ENCODE measurements around the gene CEP43.

CEP43 gene, protein sequence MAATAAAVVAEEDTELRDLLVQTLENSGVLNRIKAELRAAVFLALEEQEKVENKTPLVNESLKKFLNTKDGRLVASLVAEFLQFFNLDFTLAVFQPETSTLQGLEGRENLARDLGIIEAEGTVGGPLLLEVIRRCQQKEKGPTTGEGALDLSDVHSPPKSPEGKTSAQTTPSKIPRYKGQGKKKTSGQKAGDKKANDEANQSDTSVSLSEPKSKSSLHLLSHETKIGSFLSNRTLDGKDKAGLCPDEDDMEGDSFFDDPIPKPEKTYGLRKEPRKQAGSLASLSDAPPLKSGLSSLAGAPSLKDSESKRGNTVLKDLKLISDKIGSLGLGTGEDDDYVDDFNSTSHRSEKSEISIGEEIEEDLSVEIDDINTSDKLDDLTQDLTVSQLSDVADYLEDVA

DNA sequence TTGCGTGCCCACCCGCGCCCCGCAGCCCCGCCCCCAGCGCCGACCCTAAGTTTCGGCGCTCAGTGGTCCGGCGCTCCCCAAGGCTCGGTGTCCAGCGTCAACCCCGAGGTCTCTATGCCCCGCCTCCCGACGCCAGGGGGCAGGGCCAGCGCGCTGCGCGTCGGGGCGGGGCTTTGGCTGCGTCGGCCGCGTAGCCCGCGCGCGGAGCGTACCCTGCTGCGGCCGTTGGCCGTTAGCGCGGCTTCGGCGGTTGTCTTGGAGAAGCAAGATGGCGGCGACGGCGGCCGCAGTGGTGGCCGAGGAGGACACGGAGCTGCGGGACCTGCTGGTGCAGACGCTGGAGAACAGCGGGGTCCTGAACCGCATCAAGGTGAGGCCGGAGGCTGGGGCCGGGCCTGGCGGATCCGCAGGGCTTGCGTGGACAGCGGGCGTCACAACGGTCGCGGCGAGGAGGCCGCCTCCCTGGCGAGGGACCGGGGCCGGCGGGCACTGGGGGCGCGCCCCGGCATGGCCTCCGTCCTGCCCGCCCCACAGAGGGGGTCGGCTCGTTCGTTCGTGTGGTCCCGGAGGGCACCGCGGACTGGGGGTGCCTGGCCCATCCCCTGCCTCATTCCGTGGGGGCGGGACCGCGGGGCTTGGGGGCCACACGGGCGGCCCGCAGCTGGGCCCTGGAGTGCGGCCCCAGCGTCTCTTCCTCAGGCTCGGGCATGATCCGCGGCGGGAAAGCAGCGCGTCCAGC, at the start of gene CEP43:
TSS of gene CEP43 (plus strand) at position 253 of the 739 bp plus-strand sequence. CDS start at position 269, 16 bp downstream.
- DNase-seq = peak; percentile 96

DNA sequence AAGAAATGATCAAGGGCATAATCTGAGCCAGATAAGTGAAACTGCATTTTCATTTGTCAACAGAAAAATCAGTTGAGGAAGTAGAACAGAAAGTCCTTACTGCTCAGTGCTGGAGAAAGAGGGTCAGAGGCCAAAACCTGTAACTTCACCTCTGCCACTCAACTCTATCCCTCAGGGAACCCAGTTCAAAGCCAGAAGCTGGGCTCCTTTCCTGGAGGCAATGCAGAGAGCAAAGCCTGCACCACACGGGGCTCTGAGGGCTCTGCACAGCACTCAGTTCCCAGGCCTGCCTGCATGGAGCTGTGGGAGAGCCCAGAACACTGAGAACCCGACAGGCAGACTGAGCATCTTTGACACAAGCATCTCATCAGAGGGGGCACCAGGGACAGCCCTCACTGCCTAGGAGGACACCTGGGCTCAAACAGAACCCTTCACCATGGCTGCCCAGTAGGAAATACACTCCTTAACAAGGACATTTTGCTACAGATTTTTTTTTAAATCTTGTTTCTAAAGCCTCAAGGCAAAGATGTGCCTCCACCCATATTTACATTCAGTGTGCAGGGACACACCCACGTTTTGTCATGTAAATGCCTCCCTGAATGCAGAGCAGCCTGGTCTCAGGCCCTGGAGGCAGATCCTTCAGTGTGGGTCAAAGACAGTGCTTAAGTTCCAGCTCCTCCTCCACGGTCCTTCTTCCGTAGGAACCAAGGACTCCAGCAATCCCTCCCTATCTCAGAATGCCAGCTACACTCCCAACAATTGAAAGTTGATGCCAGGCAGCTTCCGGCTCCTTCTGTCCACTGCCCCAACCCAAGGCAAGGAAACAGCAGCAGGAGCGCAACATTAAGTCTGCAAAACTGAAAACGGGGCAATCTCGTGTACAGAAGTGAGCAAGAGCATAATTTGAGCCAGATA, 49.4 kb upstream of the CEP43 start:
- DNase-seq = no peak

DNA sequence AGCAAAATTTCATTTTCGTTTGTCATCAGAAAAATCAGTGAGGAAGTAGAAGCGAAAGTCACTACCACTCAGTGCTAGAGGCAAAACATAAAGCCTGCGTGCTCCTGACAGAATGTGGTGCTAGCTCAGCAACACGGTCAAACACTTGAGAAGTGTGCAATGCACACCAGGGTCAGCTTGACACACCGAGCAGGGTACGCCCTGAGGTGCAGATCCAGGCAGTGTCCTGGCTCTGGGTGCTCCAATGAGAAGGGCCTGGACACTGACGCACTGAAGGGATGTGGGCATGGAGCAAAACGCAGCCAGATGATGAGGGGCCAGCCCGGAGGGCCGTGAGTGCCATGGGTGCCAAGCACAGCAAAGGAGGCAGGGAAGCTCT, 48.8 kb upstream of the CEP43 start:
- DNase-seq = no peak

DNA sequence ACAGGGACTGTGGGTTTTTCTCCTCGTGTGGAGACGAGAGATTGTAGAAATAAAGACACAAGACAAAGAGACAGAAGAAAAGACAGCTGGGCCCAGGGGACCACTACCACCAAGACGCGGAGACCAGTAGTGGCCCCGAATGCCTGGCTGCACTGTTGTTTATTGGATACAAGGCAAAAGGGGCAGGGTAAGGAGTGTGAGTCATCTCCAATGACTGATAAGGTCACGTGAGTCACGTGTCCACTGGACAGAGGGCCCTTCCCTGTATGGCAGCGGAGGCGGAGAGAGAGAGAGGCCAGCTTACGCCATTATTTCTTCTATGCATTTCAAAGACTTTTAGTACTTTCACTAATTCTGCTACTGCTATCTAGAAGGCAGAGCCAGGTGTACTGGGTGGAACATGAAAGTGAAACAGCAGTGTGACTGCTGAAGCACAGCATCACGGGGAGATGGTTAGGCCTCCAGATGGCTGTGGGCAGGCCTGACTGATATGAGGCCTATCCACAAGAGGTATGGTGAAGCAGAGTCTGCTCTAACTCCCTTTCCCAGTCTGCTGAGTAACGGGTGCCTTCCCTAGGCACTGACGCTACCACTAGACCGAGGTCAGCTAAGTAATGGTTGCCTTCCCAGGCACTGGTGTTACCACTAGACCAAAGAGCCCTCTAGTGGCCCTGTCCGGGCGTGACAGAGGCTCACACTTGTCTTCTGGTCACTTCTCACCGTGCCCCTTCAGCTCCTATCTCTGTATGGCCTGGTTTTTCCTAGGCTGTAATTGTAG, 48.1 kb upstream of the CEP43 start:
- peak; percentile 83 for DNase-seq

DNA sequence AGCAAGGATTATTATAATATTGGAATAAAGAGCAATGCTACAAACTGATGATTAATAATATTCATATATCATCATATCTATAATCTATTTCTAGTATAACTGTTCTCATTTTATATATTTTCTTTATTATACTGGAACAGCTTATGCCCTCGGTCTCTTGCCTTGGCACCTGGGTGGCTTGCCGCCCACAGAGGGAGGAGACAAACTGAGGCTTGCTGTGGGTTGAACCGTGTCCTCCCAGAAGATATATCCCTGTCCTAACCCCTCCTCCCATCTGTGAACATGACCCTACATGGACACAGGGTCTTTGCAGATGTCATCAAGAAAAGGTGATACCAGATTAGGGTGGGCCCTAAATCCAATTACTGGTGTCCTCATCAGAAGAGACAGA, 47.5 kb upstream of the CEP43 start:
- no peak for DNase-seq

DNA sequence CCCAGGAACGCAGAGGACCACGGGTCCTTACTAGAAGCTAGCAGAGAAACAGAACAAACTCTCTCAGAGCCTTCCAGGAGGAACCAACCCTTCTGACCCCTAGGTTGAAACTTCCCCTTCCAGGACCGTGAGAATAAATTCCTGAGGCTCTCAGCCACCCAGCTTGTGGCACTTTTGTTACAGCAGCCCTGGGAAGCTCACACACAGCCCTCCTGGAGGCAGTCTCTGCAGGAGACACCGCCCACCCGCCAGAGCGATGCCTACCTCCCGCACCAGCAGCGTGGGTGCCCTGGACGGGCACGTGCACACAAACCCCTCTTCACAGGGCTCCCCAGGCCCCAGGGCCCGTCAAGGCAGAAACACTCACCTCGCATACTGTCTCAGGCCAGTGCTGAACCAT, 47.1 kb upstream of the CEP43 start:
- no peak for DNase-seq

DNA sequence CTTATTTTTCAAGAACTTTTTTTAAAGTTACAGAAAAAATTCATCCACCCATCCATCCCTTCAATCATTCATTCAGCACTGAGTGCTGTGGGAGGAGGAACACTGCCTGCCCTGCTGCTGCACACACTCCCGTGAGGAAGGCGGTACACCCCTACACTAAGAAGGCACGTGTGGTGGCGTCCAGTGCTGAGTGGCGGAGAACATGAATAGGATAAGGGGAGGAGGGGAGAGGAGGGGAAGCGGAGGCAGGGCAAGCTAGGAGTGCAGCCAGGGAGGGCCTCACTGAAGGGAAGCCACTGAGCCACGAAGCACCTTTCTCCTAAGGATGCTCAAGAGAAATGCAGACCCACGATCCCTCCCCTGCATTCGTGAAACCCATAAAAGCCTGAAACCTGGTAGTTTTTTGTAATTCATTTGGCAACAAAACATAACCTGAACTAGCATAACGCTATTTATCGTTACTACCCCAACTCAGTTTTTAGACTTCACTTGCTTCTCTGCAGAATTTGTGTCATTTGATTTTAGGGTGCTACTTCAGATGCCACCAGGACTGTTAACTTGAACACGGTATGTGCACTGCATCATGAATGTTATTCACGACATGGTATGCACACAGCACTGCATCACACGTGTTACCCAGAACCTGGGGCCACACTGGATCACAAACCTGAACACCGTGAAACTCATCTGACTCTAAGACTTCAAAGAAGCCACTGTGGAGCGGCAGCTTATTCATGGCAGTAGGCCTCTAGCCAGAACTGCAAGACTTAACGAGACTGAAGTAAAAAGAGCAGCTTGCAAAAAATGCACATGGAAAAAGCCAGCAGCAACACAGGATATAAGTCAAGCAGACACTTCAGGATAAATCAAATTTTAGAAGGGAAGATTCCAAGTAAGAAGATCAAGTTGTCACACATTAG, 46.4 kb upstream of the CEP43 start:
- no peak for DNase-seq

DNA sequence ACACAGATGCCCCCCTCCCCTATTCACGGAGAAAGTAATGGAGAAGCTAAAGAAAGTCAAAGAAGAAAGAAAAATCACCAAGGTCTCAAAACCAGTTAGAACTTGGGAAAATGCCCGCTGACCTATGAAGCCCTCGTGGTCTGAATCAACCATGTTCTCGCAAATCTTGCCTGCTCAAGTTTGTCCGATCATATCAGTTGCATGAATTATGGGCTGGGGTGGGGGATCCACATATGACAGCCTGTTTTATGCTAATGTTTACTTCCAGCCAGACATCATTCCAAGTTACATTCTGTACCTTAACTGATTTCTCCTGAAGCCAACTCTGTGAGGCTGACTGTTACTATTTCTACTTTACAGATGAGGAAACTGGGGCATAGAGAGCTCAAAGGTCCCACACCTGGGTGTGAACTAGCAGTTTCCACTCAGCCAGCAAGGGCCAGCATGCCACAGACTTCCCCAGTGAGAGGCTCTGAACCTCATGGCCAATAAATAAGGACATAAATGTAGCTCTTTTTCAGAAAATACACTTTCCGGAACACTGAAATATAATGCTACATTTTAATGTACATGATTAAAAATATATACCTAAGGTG, 45.0 kb upstream of the CEP43 start:
- no peak for DNase-seq

DNA sequence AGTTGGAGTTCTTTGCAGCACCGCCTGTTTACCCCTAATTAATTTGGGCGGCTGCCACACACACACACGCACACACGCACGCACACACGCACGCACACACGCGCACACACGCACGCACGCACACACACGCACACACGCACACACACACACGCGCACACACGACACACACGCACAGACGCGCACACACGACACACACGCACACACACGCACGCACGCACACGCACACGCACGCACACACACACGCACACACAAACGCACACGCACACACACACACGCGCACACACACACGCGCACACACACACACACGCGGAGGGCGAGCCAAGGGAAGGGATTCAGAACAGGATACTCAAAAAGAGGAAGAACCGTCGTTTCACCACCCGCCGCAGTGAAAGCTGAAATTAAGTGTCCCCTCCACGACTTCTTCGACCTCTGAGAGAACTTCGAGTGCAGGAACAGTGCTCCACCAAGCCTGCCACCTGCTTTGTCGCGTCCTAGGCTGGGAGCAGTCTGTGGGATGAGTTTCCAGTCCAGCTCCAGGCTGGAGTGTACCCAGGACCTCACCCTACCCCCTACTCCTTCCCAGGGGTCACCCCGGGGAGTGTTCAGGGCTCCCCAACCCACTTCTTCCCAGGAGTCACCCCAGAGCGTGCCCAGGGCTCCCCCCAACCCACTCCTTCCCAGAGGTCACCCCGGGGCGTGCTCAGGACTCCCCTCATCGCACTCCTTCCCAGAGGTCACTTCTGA, 43.9 kb upstream of the CEP43 start:
- DNase-seq = peak; percentile 74

DNA sequence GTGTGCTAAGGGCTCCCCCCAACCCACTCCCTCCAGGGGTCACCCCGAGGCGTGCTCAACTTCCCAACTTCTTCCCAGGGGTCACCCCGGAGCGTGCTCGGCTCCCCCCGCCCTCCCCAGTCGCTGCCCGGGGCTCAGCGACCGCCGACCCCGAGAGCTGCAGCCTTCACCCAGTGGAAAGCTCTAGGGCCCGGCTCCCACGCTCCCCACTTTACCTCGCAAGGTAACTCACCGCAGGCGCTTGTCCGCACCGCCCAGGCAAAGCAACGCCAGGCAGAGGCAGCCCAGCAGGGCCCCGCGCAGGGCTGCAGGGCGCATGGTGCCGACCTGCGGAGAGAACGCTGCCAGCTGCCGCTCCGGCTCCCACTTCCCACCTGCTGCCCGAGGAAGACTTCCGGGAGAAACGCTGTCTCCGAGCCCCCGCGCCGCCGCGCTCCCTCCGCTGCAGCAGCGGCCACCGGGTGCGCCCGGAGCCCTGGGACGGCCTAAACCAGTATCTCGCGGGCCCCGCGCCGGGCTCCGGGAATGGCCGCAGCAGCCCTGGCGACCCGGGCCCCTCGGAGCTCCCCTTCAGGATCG, 43.2 kb upstream of the CEP43 start:
- no peak for DNase-seq

DNA sequence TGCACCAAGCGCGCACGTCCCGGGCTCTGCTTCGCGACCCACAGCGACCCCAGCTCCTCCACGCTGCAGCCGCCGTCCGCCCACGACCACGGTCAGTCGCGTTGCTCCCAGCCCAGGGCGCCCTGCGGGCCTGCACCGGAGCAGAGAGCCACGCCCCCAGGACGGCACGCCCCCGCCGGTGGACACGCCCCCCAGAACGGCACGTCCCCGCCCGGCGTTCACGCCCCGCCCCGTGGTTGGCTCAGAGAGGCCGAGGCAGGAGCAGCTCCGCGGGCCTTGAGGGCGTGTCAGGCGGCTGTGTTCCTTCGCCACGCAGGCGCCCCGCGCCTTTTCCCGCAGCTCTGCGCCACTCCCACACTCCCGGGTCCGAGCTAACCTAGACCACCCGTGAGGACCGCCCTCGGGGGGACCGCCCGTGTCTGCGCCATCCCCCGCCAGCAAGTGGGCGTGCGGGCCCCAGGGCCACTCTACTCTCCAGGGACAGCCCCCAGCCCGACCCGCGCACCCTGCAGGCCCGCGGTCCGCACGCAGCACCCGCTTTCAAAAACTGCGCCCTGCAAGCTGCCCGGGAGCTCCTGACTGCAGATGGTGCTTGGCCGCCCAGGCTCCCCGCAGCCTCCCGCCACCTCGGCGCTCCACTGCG, 42.6 kb upstream of the CEP43 start, which contains the start of gene RNASET2:
TSS of gene RNASET2 (minus strand) at position 107 of the 643 bp plus-strand sequence. CDS start 368 bp downstream, outside the sequence.
- DNase-seq = peak; percentile 100

DNA sequence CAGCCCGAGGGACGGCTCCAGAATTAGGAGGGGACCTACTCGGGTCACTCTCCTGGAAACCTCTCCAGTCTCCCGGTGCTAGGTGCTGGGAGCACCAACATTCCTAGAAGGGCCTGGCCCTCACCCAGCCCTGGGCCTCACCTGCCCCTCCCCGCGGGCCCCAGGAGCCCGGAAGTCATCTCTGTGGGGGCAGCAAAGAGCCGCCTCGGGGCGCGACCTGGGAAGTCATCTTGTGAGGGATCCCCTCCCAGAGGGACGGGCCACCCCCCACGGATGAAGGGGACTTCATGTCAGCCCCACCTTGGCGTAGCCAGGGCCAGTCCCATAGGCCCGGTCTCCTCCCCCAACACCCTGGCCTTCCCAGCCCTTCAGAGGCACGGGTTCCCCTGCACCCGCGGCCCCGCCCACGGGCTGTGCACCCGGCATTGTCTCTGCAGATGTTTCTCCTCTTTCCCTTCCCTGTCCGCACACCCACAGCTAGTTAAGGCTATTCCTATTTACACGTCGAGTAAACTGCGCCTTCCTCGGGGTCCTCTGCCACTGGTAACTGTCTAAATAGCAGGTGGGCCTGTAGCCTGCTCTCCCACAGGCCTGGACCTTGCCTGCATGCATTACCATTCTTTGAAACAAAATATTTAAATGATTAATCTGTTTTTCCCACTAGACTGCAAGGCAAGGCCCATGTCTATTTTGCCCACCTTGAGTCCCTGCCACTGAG, 42.0 kb upstream of the CEP43 start:
- DNase-seq = peak; percentile 84

DNA sequence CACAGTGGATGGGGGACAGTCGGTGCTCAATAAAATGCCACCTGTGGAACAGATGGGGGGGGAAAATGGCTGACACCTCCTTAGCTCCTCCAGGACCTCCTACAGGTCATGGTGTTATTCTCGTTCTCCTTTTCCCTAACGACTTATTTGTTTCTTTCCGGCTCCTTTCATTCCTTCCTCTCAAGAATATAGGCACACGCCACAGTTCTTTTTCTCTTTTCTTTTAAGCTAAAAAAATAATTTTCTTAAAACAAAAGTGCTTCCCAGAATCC, 41.5 kb upstream of the CEP43 start:
- DNase-seq = no peak

DNA sequence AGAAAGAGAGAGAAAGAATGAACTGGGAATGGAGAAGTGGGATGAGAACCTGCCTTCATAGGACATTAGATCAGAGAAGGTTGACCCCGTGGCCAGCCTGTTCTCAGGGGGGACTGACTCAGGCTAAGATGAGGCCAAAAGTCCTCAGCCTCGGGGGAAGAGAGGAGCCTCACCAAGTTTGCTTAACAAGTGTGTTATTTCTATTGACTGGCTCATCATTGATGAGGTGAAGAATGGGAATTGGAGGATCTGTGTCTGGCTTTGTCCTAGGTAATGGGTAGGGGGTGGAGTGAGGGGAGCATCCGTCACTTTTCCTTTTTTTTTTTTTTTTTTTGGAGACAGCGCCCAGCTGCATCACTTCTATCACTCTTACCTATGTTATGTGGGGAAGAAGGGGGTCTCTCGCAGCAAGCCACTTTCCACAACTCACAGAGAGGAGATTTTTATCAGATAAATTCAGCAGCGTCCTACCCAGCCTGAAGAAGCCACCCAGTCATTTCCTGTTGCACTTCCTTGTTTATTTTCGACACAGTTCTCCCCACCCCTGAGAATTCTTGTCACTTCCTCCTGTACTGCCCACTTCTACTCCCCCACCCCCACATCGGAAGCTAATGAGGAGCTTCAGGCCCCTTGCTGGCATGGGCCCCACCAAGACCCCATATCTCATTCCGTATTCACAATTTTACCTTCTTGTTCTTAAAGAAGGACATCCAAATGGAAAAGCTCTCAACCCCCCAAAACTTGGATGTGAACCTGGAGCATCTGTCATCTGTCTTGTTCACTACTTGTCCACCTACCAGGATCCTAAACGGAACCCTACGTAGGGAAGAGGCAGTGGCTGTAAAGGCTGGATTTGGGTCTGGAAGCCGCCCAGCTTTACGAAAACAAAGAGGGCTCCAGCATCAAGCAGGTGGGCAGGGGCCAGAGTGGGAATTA, 40.0 kb upstream of the CEP43 start:
- peak; percentile 70 for DNase-seq

DNA sequence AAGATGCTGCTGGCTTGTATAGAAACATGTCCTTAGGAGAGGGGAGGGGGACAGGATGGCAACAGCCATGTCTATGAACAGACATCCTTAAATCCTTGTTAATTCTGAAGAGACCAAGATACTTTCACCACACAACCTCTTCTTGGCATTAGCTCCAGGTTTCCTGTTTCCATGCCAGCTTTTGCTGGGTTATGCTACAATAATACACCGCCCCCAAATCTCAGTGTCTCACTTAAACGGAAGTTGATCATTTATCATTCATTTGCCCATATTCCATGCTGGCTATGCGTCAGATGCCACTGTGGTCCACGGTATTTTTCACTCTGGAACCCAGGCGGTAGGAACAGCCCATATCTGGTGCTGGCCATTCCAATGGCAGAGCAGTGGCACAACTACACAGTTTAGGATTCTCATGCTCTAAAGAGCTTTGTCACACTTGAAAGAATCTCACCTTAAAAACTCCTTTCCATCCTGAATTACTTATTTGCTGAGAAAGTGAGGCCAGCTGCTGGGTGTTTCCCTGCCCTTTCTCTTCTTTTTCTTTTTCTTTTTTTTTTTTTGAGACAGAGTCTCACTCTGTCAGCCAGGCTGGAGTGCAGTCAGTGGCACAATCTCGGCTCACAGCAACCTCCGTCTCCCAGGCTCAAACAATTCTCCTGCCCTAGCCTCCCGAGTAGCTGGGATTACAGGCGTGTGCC, 39.1 kb upstream of the CEP43 start:
- DNase-seq = peak; percentile 44

DNA sequence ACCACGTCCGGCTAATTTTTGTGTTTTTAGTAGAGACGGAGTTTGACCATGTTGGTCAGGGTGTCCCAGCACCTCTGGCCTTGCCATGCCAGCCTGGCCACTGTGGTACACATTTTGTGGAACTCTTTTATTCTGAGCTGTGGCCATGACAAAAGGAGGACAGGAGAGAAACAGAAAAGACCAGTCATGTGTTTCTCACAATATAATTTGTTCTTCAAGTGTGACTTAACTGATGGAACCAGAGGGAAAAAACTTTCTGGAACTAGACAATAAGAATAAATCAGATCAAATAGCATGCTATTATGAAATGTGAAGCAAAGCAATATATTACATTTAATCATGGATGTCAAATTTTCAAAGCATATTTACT, 38.6 kb upstream of the CEP43 start:
- DNase-seq = peak; percentile 24

DNA sequence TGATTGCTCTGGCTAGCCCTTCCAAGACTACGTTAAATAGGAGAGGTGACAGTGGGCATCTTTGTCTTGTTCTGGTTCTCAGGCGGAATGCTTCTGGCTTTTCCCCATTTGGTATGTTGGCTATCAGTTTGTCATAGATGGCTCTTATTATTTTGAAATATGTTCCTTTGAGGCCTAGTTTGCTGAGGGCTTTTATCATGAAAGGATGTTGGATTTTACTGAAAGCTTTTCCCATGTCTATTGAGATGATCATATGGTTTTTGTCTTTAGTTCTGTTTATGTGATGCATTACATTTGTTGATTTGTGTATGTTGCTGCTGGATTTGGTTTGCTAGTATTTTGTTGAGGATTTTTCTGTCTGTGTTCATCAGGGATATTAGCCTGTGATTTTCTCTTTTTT, 32.9 kb upstream of the CEP43 start:
- DNase-seq = no peak

Data from activated CD8-positive, alpha-beta memory T cell treated with anti-CD3 and anti-CD28 coated beads for 24 hours (primary cell).